Ishikawa (cell line): ENCODE data around the gene CIZ1.

Experiments
- CEBPB ChIP-seq: IDR thresholded peaks from 2 replicates; pipeline ENCODE4 v1.6.1; 2012
- TF ChIP-seq, protein P1 (sequence below): IDR thresholded peaks from 2 replicates; pipeline ENCODE4 v1.6.1; 2012; ENCODE audit warnings: low read depth, mild to moderate bottlenecking

CIZ1 gene

DNA sequence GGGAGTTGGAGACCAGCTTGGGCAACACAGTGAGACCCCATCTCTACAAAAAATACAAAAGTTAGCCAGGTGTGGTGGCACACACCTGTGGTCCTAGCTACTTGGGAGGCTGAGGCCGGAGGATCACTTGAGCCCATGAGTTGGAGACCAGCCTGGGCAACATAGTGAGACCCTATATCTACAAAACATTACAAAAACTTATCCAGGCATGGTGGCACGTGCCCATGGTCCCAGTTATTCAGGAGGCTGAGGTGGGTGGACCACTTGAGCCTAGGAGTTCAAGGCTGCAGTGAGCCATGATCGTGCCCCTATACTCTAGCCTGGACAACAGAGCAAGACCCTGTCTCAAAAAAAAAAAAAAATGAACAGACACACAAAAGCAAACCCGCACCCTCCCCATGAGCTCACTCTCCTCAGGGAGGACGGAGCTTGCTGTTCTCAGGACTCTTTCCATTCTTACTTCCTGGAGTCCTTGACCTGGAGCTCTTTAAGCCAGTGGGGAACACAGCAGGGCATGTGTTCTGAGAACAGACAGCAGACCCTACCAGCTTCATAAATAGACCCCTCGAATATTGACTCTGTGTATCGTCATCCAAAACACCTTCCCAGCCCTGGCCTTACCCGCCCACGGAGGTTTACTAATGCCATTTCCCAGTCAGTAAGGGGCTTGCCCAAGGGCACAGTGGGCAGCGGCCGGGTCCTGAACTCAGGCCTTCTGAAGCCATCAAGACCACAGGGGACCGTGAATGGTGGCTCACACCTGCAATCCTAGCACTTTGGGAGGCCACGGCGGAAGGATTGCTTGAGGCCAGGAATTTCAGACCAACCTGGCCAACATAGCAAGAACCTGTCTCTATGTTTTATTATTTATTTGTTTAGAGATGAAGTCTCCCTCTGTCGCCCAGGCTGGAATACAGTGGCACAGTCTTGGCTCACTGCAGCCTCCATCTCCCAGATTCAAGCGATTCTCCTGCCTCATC lies 75.0 kb downstream of the CIZ1 start:
- TF ChIP-seq, protein P1, sequence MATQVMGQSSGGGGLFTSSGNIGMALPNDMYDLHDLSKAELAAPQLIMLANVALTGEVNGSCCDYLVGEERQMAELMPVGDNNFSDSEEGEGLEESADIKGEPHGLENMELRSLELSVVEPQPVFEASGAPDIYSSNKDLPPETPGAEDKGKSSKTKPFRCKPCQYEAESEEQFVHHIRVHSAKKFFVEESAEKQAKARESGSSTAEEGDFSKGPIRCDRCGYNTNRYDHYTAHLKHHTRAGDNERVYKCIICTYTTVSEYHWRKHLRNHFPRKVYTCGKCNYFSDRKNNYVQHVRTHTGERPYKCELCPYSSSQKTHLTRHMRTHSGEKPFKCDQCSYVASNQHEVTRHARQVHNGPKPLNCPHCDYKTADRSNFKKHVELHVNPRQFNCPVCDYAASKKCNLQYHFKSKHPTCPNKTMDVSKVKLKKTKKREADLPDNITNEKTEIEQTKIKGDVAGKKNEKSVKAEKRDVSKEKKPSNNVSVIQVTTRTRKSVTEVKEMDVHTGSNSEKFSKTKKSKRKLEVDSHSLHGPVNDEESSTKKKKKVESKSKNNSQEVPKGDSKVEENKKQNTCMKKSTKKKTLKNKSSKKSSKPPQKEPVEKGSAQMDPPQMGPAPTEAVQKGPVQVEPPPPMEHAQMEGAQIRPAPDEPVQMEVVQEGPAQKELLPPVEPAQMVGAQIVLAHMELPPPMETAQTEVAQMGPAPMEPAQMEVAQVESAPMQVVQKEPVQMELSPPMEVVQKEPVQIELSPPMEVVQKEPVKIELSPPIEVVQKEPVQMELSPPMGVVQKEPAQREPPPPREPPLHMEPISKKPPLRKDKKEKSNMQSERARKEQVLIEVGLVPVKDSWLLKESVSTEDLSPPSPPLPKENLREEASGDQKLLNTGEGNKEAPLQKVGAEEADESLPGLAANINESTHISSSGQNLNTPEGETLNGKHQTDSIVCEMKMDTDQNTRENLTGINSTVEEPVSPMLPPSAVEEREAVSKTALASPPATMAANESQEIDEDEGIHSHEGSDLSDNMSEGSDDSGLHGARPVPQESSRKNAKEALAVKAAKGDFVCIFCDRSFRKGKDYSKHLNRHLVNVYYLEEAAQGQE, result no peak
- no peak for TF ChIP-seq CEBPB
